Peyer's patch (tissue), 4 donors: Measurements from ENCODE around the gene SYCE1L. TPM values are rescaled to one million over a fixed set of nuclear protein-coding genes. Genes with fewer than 3 reads are reported as not detected.

ENCODE experiments used
- DNase-seq, 3 donors: peaks; one replicate each; pipeline ENCODE4 v3.0.0-alpha.2; 2017 to 2019
- H3K27ac ChIP-seq, 4 donors: fragments of 200-600 bp; sonication (generic); one replicate each; pipeline ENCODE4 v1.5.1; 2016 to 2019
- H3K27me3 ChIP-seq, 2 donors: fragments of 200-600 bp; sonication (generic); one replicate each; pipeline ENCODE4 v1.5.1; 2019
- H3K36me3 ChIP-seq, 3 donors: fragments of 200-600 bp; sonication (generic); one replicate each; pipeline ENCODE4 v1.5.1; 2016 to 2019
- H3K4me1 ChIP-seq, 4 donors: fragments of 200-600 bp; sonication (generic); one replicate each; pipeline ENCODE4 v1.5.1; 2016 to 2019
- H3K4me3 ChIP-seq, 4 donors: fragments of 200-600 bp; sonication (generic); 1 replicate in 3 of 4; 2 replicates in 1 of 4; pipeline ENCODE4 v1.5.1; 2016 to 2019; ENCODE audit warnings: mild to moderate bottlenecking in 1 of 4
- H3K9me3 ChIP-seq, 4 donors: fragments of 200-600 bp; sonication (generic); one replicate each; pipeline ENCODE4 v1.5.1; 2016 to 2019; ENCODE audit warnings: mild to moderate bottlenecking in 1 of 4
- CTCF ChIP-seq, 6 experiments: fragments of 450-650 bp in 4 of 6; fragments of 200-600 bp in 2 of 6; sonication (generic) in 1 of 6; IDR thresholded peaks; one replicate each; pipeline ENCODE4 v1.5.1; 2017 to 2019; ENCODE audit warnings: antibody characterized with exemption in 6 of 6, mild to moderate bottlenecking in 3 of 6, moderate library complexity in 1 of 6
- POLR2A ChIP-seq, 2 donors: fragments of 450-650 bp; IDR thresholded peaks; one replicate each; pipeline ENCODE4 v1.5.1; 2017; ENCODE audit warnings: antibody characterized with exemption in 2 of 2, mild to moderate bottlenecking in 2 of 2, moderate library complexity in 2 of 2
- total RNA-seq, 4 donors: library from RNA; depleted of rRNA; stranded (reverse); fragments of >200 nt; gene quantifications; one replicate each; pipeline ENCODE4 v1.1.0, GENCODE V29; 2016

SYCE1L gene
- total RNA-seq, 4 donors from 2014 or later = 1.9 TPM; not detected in 3

GRCh38 chr16:77168901-77169300 is 30.3 kb upstream of the SYCE1L start:
- Histone ChIP-seq H3K4me1 (no peaks in the 10 kb centered on the region), H3K27ac (no peak overlapping the region), H3K9me3 (no peaks in the 10 kb centered on the region), H3K36me3 (no peaks in the 10 kb centered on the region), H3K4me3 (no peak overlapping the region), H3K27me3 (no peaks in the 10 kb centered on the region)
- TF ChIP-seq CTCF (IDR thresholded peaks at IDR 0.05) (no peak), POLR2A (IDR thresholded peaks at IDR 0.05) (no peak)
- no peak for DNase-seq

DNA sequence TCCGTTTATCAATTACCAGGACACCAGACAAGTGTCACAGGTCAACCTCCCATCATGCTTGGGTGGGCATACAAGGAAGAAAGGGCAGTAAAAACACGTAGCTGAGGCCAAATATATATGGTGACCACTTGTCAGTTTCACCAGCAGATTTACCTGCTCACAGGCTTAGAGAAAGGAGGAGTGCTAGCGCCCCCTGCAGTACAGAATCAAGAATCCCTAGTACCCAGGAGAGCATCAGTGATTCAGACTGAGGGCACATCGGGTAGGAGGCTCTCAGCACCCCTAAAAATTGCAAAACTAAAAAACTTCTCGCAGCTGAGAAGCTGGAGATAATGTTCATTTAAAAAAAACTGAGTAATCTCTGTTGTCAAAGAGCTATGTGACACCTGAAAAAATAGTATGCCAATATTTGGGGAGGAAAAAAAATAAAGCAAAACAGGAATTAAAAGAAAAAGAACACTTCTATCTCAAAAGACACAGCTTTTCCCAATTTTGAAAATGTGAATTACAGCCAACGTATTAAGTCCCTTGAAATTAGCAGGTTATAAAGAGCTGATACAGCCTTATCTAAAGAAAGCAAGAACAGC is 29.5 kb upstream of the SYCE1L start:
- Histone ChIP-seq H3K4me1 (no peaks in the 10 kb centered on the region), H3K4me3 (no peak overlapping the region), H3K27me3 (no peaks in the 10 kb centered on the region), H3K27ac (no peak overlapping the region), H3K36me3 (no peaks in the 10 kb centered on the region), H3K9me3 (no peaks in the 10 kb centered on the region)
- TF ChIP-seq CTCF (IDR thresholded peaks at IDR 0.05) (peak in 4 of 6 experiments; percentile 27 to 42 (median 34)), POLR2A (IDR thresholded peaks at IDR 0.05) (no peak)
- peak in 1 of 3 donors; percentile 50 for DNase-seq

- Histone ChIP-seq H3K36me3 (no peaks in the 10 kb centered on the region), H3K4me3 (no peak overlapping the region), H3K4me1 (no peaks in the 10 kb centered on the region), H3K9me3 (no peaks in the 10 kb centered on the region), H3K27me3 (no peaks in the 10 kb centered on the region), H3K27ac (no peak overlapping the region)
- TF ChIP-seq CTCF (IDR thresholded peaks at IDR 0.05) (no peak), POLR2A (IDR thresholded peaks at IDR 0.05) (no peak)
- no peak for DNase-seq
Observed at GRCh38 chr16:77170805-77171204, 28.4 kb upstream of the SYCE1L start.

DNA sequence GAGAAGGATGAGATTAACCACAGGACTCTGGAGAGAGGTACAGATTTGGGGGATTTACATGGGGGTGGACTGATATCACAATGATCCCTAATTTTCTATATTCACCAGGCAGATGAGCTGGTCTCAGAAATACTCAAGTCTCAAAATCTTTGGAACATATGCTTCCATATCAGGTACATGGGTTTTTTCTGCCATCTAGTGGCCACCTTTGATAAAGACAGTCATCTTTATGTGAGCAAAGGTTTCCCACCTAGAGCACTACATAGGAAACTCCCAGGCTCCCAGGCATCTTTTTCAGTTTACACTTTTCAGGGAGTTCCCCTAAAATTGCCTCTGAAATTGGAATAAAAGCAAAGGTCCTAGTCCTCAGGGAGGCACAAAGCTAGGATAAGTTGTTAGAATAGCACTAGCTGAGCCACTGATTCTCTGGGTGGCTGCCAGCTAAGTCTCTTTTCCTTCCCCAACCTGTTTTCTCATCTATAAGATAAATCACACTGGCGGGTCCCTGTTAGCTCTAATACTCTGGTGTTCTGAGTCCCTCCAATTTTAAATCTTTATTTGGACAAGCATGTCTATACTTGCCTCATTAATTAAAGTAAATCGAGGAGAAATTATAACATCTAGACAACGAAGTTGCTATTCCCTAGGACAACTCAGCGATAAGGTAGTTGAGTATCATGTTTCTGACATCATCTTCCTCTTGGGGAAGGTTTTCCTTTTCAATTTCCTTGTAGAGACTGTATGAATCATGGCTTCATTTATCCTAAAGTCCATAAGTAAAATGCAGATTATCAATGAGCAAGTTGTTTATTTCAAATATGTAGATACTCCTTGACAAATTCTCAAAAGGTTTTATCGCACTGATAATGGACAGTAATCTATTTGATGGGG is 27.2 kb upstream of the SYCE1L start:
- no peak for DNase-seq
- no peak for TF ChIP-seq POLR2A (IDR thresholded peaks at IDR 0.05)
- TF ChIP-seq CTCF (IDR thresholded peaks at IDR 0.05) = peak in 5 of 6 experiments; percentile 70 to 76 (median 73)
- Histone ChIP-seq H3K9me3 (no peaks in the 10 kb centered on the region), H3K27me3 (no peaks in the 10 kb centered on the region), H3K4me3 (no peak overlapping the region), H3K4me1 (no peaks in the 10 kb centered on the region), H3K27ac (no peak overlapping the region), H3K36me3 (no peaks in the 10 kb centered on the region)

DNA sequence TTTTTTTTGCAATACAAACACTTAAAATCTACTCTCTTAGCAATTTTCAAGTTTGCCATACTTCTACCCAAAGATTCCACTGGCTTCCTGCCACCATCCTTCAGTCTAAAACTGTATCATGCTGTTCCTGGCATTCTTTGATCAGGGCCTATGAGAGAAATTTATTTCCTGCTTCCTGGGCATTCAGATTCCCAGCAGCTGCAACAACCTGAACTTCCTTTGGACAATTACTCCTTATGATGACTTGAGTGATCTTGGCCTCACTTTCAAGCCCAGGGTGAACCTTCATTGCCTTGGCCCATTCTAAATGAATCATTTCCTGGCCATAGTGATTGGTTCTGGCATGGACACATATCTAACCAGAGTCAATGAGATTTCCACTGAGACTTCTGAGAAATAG is 26.3 kb upstream of the SYCE1L start:
- Histone ChIP-seq H3K27ac (no peak overlapping the region), H3K36me3 (no peaks in the 10 kb centered on the region), H3K4me3 (no peak overlapping the region), H3K27me3 (no peaks in the 10 kb centered on the region), H3K9me3 (no peaks in the 10 kb centered on the region), H3K4me1 (no peaks in the 10 kb centered on the region)
- TF ChIP-seq POLR2A (IDR thresholded peaks at IDR 0.05) = no peak
- TF ChIP-seq CTCF (IDR thresholded peaks at IDR 0.05) = no peak
- DNase-seq = no peak
